SK-N-MC (cell line): ENCODE data around the gene OSGIN1.

Source experiments
- EZH2 ChIP-seq: fragments of 200-600 bp; sonication (generic); IDR thresholded peaks from one replicate; pipeline ENCODE4 v1.6.1; 2017; ENCODE audit warnings: antibody characterized with exemption
- POLR2AphosphoS5 ChIP-seq: IDR thresholded peaks from 2 replicates; pipeline ENCODE4 v1.6.1; 2012; ENCODE audit warnings: mild to moderate bottlenecking, low read depth, low read length, borderline replicate concordance

DNA sequence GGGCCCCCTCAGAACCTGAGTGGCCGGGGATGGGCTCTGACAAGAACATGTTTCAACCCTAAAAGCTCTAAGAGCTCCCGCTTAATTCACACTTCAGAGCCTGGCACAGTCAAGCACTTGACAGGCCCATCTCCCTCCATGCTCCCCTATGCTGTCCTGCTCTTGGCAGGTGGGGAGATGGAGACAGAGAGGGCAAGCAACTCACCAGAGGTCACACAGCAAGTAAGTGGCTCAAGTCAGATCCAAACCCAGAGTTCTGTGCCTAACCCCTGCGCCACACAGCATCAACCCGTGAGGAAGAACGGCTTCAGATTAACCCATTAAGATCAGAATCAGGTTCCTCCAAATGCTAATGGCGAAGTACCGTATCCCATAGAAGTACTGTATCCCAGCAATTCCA, 51.4 kb downstream of the OSGIN1 start:
- no peak for TF ChIP-seq POLR2AphosphoS5
- TF ChIP-seq EZH2: no peak
